ENCODE measurements around the gene AGBL4.

Gene AGBL4

GRCh38 chr1:48939828-48940227 is 1083.9 kb downstream of the AGBL4 start:
- DNase-seq = no peak

GRCh38 chr1:48939042-48939441 is 1084.7 kb downstream of the AGBL4 start:
- DNase-seq = no peak

- DNase-seq = no peak
Measured at GRCh38 chr1:48937732-48938131, 1086.0 kb downstream of the AGBL4 start.

GRCh38 chr1:48936436-48936835 is 1087.3 kb downstream of the AGBL4 start:
- DNase-seq = no peak

GRCh38 chr1:48932366-48932765 is 1091.4 kb downstream of the AGBL4 start:
- DNase-seq = no peak

- DNase-seq = no peak
Measured at GRCh38 chr1:48931506-48932192, 1092.1 kb downstream of the AGBL4 start.

GRCh38 chr1:48930011-48930410 is 1093.7 kb downstream of the AGBL4 start:
- no peak for DNase-seq

- no peak for DNase-seq
Measured at GRCh38 chr1:48924099-48924498, 1099.7 kb downstream of the AGBL4 start.

GRCh38 chr1:48923116-48923515 is 1100.6 kb downstream of the AGBL4 start:
- DNase-seq = no peak

GRCh38 chr1:48920851-48921250 is 1102.9 kb downstream of the AGBL4 start:
- no peak for DNase-seq

- DNase-seq = no peak
Measured at GRCh38 chr1:48917901-48918603, 1105.7 kb downstream of the AGBL4 start.

- no peak for DNase-seq
Measured at GRCh38 chr1:48917070-48917454, 1106.7 kb downstream of the AGBL4 start.

GRCh38 chr1:48916130-48917069 is 1107.4 kb downstream of the AGBL4 start:
- DNase-seq = no peak

- DNase-seq = no peak
Measured at GRCh38 chr1:48908606-48909005, 1115.1 kb downstream of the AGBL4 start.

GRCh38 chr1:48906729-48907128 is 1117.0 kb downstream of the AGBL4 start:
- no peak for DNase-seq

GRCh38 chr1:48906164-48906563 is 1117.6 kb downstream of the AGBL4 start:
- no peak for DNase-seq

GRCh38 chr1:48903291-48903690 is 1120.5 kb downstream of the AGBL4 start:
- DNase-seq = no peak

GRCh38 chr1:48898894-48899293 is 1124.9 kb downstream of the AGBL4 start:
- no peak for DNase-seq

GRCh38 chr1:48889615-48890014 is 1134.1 kb downstream of the AGBL4 start:
- no peak for DNase-seq

GRCh38 chr1:48889082-48889481 is 1134.7 kb downstream of the AGBL4 start:
- no peak for DNase-seq

GRCh38 chr1:48887796-48888195 is 1136.0 kb downstream of the AGBL4 start:
- no peak for DNase-seq

- DNase-seq = no peak
Measured at GRCh38 chr1:48882020-48882419, 1141.7 kb downstream of the AGBL4 start.

- no peak for DNase-seq
Measured at GRCh38 chr1:48878191-48878940, 1145.4 kb downstream of the AGBL4 start.
